T-helper 1 cell treated with Interleukin-12 subunit alpha and Interleukin-12 subunit beta and Interleukin-4 antibody, amounts not matched to agents 30 ng/mL and 1 ng/mL, for 36 hours (primary cell): ENCODE results near the gene PSMA3. TPM values are rescaled to one million over a fixed set of nuclear protein-coding genes. Genes with fewer than 3 reads are reported as not detected.

Experiments used
- intact Hi-C: fragments of 100-400 bp; cut with micrococcal nuclease; formaldehyde crosslinking; loops from one replicate; pipeline ENCODE4 v1.15.1; 2024
- total RNA-seq: library from RNA; stranded (reverse); gene quantifications from 2 replicates; pipeline ENCODE4 v1.2.3, GENCODE V29; 2022

The PSMA3 gene
- total RNA-seq, 1 donor from 2014 or later, result 367 TPM

- intact Hi-C loops, result loop anchor here (1.0 to 5.0 kb wide), 14 partner anchors 17 to 1951 kb away; partner anchors contain the start of genes ACTR10, AP5M1, DAAM1 and DACT1
Observed at GRCh38 chr14:58297762-58298476, 53.3 kb downstream of the PSMA3 start.

GRCh38 chr14:58298477-58299400 lies 54.1 kb downstream of the PSMA3 start, which contains the start of gene ARID4A:
Gene ARID4A, plus strand, starts transcription at chr14:58298555. Its CDS starts 1,300 bp downstream, at chr14:58299855.
- intact Hi-C loops, result loop anchor here (1.0 to 5.0 kb wide), 13 partner anchors 17 to 1950 kb away; partner anchors contain the start of genes ACTR10, AP5M1, DAAM1 and DACT1

DNA sequence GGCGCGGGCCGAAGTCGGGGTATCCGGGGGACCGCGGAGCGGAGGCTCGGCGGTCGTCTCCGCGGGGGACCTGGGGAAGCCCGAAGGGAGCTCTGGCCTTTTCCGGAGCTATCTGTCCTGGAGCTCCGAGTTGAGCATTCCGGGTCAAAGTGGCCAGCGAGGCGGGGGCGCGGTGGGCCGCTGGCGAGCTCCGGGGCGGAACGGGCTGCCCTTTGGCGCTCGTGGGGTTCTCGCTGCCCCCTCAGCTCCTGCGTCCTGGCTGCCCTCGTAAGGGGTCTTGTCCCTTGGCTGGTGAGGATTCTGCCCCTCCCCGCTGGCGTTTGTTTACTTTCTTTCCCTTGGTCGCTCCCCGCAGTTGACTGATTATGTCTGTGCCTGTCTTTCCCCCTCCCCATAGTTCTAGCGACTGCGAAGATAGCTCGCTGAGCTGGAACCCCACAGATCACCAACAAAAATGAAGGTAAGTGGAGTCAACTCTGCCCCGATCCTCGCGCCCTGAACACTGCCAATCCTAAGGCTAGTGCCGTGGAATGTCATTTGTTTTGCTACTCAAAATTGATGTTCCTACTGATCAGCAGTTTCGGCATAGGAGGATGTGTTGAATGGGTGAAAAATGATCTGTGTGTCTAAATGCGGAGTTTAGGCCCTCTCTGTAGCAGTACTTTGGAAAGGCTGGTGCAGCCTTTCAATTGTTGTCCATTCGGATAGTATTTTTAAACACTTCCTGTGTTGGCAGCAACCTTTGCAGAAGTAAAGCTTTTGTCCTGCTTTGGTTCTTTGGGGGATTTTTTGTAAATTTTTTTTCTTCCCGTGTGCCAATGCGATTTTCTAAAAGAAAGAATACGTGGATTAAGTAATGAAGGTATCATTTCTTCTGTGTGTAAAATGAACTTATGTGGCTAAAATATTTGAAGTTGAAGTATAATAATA lies 55.0 kb downstream of the PSMA3 start:
- intact Hi-C loops, result loop anchor here (2.0 to 5.0 kb wide), 4 partner anchors 53 to 1949 kb away; partner anchors contain the start of genes AP5M1, DACT1, EXOC5 and PPM1A

DNA sequence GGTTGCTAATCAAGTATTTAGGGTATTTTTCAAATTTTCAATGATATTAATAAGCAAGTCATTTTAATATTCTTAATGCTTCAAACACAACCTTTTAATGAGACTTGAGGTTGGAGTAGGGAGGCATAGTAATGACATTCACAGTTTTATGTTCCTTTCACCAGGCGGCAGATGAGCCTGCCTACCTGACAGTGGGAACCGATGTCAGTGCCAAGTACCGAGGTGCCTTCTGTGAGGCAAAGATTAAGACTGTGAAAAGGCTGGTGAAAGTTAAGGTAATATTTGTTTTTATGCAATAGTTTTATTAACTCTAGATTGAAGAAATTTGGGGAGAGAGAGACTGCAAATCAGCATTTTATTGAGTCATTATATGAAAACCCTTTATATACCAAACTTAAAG lies 56.8 kb downstream of the PSMA3 start:
- intact Hi-C loops, result no loop called here

DNA sequence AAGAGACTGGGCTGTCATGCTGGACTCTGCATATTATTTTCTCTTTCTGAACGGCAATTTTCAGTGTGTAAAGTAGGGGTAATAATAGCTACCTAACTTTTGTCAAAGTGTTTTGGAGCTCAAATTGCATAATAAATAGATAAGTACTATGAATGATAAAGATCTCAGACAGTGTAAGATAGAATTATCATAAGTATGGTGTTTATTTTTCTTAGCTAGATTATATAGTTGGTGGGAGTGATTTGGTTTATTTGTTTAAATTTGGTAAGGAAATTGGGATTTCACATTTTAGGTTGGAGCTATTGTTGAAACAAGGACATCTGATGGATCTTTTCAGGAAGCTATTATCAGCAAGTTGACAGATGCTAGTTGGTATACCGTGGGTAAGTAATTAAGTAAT lies 61.1 kb downstream of the PSMA3 start:
- intact Hi-C loops, result loop anchor here (2.0 kb wide), 1 partner anchor 13 kb away; no protein-coding TSS in a partner anchor

DNA sequence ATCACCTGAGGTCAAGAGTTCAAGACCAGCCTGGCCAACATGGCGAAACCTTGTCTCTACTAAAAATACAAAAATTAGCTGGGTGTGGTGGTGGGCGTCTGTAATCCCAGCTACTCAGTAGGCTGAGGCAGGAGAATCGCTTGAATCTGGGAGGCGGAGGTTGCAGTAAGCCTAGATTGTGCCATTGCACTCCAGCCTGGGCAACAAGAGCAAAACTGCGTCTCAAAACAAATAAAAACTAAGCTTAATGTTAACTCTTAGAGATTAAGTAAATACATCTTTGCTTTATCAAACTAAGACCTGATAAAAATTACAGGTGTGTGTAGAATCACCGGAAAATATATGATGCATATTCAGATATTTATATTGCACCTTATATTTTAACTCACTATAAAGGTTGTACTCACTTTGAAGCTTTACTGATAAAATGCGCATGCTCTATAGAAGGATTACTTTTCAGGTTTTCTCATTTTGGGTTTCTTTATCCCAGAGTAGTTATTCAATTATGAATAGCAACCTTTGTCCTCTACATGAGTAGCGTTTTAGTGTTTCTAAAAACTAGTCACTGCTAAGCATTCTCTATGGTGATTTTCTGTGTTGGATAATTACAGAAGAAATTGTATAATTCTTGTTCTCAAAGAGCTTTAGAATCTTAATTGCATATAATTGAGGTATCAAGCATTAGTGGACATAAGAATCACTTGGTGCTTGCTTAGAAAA lies 63.1 kb downstream of the PSMA3 start:
- intact Hi-C loops, result no loop called here

- intact Hi-C loops, result no loop called here
Observed at GRCh38 chr14:58309086-58309485, 64.4 kb downstream of the PSMA3 start.

DNA sequence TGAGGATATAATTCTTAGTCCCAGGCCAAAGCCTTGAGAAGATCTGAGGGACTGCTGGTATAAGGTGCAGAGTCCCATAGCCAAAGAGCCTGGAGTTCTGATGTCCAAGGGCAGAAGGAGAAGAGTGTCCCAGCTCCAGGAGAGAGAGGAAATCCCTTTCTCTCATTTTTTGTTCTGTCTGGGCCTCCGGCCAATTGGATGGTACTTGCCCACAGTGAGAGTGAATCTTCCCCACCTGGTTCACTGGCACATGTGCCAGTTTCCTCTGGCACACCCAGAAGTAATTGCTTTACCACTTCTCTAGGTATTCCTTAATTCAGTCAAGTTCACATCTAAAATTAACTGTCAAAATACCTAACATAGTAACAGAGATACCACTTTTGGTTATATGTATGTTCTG lies 69.1 kb downstream of the PSMA3 start:
- intact Hi-C loops, result no loop called here

GRCh38 chr14:58315606-58316005 lies 71.0 kb downstream of the PSMA3 start:
- intact Hi-C loops, result no loop called here

Other genes starting within 250 kb of the PSMA3 start
- gene ARMH4, start 92.6 kb upstream of the PSMA3 start, total RNA-seq, result 0.05 TPM in 1 of 2 replicates, not detected in the other
- 42.5 and 44.4 TPM in 2 replicates for gene ACTR10, start 44.7 kb upstream of the PSMA3 start, total RNA-seq
- 28.1 and 31.6 TPM in 2 replicates for gene ARID4A, start 53.7 kb downstream of the PSMA3 start, total RNA-seq
- gene TOMM20L, start 151.1 kb downstream of the PSMA3 start, total RNA-seq, result not detected in 2 replicates
- 38.8 and 40.7 TPM in 2 replicates for gene TIMM9, start 182.7 kb downstream of the PSMA3 start, total RNA-seq
- gene KIAA0586, start 182.9 kb downstream of the PSMA3 start, total RNA-seq, result 23.4 and 26.9 TPM in 2 replicates